ENCODE data around the gene POLG2. TPM values are rescaled to one million over a fixed set of nuclear protein-coding genes. Genes with fewer than 3 reads are reported as not detected.

The POLG2 gene
- 5.6 and 13.3 TPM in 2 replicates for total RNA-seq

GRCh38 chr17:64496786-64497564 lies at the start of gene POLG2:
TSS of gene POLG2 (minus strand) at chr17:64497054. CDS start at chr17:64496968, 86 bp downstream.

GRCh38 chr17:64506576-64507412 lies 9.9 kb upstream of the POLG2 start, which contains the start of gene CEP95:
TSS of gene CEP95 (plus strand) at chr17:64506977. CDS start at chr17:64507098, 121 bp downstream.

GRCh38 chr17:64506201-64506575 lies 9.3 kb upstream of the POLG2 start, which contains the start of gene DDX5:
TSS of gene DDX5 (minus strand) at chr17:64506289. CDS start at chr17:64506119, 170 bp downstream.

GRCh38 chr17:64448665-64449512 lies 48.0 kb downstream of the POLG2 start, which contains the start of gene MILR1:
TSS of gene MILR1 (plus strand) at chr17:64449115. CDS start at chr17:64449169, 54 bp downstream.

Small RNA genes within 50 kb of the gene (small RNA-seq; reads per million reads assigned to genes)
- not detected for gene ATP5MFP4

Other genes with a start within 250 kb of the POLG2 start
- gene TEX2, start 233.8 kb downstream of the POLG2 start, total RNA-seq, result 101 and 140 TPM in 2 replicates
- gene PECAM1, start 106.2 kb downstream of the POLG2 start, total RNA-seq, result not detected in 2 replicates
- not detected in 2 replicates for gene MILR1, start 47.9 kb downstream of the POLG2 start, total RNA-seq
- gene DDX5, start 9.2 kb upstream of the POLG2 start, total RNA-seq, result 338 and 350 TPM in 2 replicates
- 19.4 and 45.5 TPM in 2 replicates for gene CEP95, start 9.9 kb upstream of the POLG2 start, total RNA-seq
- 53.0 and 147 TPM in 2 replicates for gene SMURF2, start 165.3 kb upstream of the POLG2 start, total RNA-seq

Measured in placental epithelial cell (primary cell).